Esophagus squamous epithelium (tissue), 5 donors: ENCODE measurements around the gene KRTAP5-6. TPM values are rescaled to one million over a fixed set of nuclear protein-coding genes. Genes with fewer than 3 reads are reported as not detected.

Source experiments
- DNase-seq: peaks from one replicate; lab custom pipeline; 2025; lab: John Stamatoyannopoulos, UW
- H3K27ac ChIP-seq, 4 donors: fragments of 200-600 bp; sonication (generic); one replicate each; pipeline ENCODE4 v1.5.1; 2016 to 2019; ENCODE audit warnings: mild to moderate bottlenecking in 1 of 4
- H3K27me3 ChIP-seq, 4 donors: fragments of 200-600 bp; sonication (generic); 1 replicate in 3 of 4; 2 replicates in 1 of 4; pipeline versions ENCODE4 v1.5.1 to v1.6.0; 2017 to 2021; ENCODE audit warnings: antibody characterized with exemption in 1 of 4
- H3K36me3 ChIP-seq, 3 donors: fragments of 200-600 bp; sonication (generic); one replicate each; pipeline ENCODE4 v1.5.1; 2016 to 2019
- H3K4me1 ChIP-seq, 3 donors: fragments of 200-600 bp; sonication (generic); one replicate each; pipeline ENCODE4 v1.5.1; 2017 to 2019
- H3K4me3 ChIP-seq, 4 donors: fragments of 200-600 bp; sonication (generic); 1 replicate in 3 of 4; 2 replicates in 1 of 4; pipeline ENCODE4 v1.5.1; 2016 to 2019; ENCODE audit warnings: mild to moderate bottlenecking in 2 of 4, moderate library complexity in 1 of 4
- H3K9me3 ChIP-seq, 3 donors: fragments of 200-600 bp; sonication (generic); one replicate each; pipeline ENCODE4 v1.5.1; 2016 to 2019
- POLR2A ChIP-seq, 4 donors: fragments of 450-650 bp; IDR thresholded peaks; one replicate each; pipeline ENCODE4 v1.6.1; 2017; ENCODE audit warnings: antibody characterized with exemption in 4 of 4, mild to moderate bottlenecking in 4 of 4, moderate library complexity in 3 of 4
- whole genome bisulfite sequencing, 2 donors: methylation state at CpG; one replicate each; pipeline ENCODE4 v1.1.5; 2018; 5-methylcytosine and 5-hydroxymethylcytosine counted together
- intact Hi-C: fragments of 100-400 bp; cut with DNase I; formaldehyde crosslinking; loops from one replicate; pipeline ENCODE4 v1.15.0; 2022
- total RNA-seq, 4 donors: library from RNA; depleted of rRNA; stranded (reverse); fragments of >200 nt; gene quantifications; one replicate each; pipeline ENCODE4 v1.1.0, GENCODE V29; 2016
- TF ChIP-seq, protein P1 (sequence below), 6 experiments: fragments of 450-650 bp in 4 of 6; fragments of 200-600 bp in 2 of 6; sonication (generic) in 2 of 6; IDR thresholded peaks; one replicate each; pipeline ENCODE4 v1.5.1; 2016 to 2019; ENCODE audit warnings: antibody characterized with exemption in 6 of 6, mild to moderate bottlenecking in 4 of 6, moderate library complexity in 4 of 6
- donor health status: DM: yes; HTN: yes; CAD: no.

KRTAP5-6 gene
- total RNA-seq, 4 donors from 2014 or later = not detected

- Histone ChIP-seq H3K4me1 (peaks cover 0 to 13% (median 0%) of the 10 kb centered on the region in 3 donors), H3K27ac (no peak overlapping the region), H3K27me3 (peaks cover 0 to 31% (median 0%) of the 10 kb centered on the region in 4 donors), H3K36me3 (no peaks in the 10 kb centered on the region), H3K4me3 (no peak overlapping the region), H3K9me3 (no peaks in the 10 kb centered on the region)
- no peak for DNase-seq
- 100% methylated on average over 2 of the region's 5 CpGs; no CpG with 5 or more reads in 1 of the 2 donors for whole genome bisulfite sequencing, 2 donors
- TF ChIP-seq, protein P1, sequence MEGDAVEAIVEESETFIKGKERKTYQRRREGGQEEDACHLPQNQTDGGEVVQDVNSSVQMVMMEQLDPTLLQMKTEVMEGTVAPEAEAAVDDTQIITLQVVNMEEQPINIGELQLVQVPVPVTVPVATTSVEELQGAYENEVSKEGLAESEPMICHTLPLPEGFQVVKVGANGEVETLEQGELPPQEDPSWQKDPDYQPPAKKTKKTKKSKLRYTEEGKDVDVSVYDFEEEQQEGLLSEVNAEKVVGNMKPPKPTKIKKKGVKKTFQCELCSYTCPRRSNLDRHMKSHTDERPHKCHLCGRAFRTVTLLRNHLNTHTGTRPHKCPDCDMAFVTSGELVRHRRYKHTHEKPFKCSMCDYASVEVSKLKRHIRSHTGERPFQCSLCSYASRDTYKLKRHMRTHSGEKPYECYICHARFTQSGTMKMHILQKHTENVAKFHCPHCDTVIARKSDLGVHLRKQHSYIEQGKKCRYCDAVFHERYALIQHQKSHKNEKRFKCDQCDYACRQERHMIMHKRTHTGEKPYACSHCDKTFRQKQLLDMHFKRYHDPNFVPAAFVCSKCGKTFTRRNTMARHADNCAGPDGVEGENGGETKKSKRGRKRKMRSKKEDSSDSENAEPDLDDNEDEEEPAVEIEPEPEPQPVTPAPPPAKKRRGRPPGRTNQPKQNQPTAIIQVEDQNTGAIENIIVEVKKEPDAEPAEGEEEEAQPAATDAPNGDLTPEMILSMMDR (IDR thresholded peaks at IDR 0.05) = no peak
- TF ChIP-seq POLR2A (IDR thresholded peaks at IDR 0.05) = no peak
- intact Hi-C loops = loop anchor here (10.0 kb wide), 2 partner anchors 225 to 455 kb away; no protein-coding TSS in a partner anchor
These were observed 2.8 kb downstream of the KRTAP5-6 start for GRCh38 chr11:1699771-1700170.

DNA sequence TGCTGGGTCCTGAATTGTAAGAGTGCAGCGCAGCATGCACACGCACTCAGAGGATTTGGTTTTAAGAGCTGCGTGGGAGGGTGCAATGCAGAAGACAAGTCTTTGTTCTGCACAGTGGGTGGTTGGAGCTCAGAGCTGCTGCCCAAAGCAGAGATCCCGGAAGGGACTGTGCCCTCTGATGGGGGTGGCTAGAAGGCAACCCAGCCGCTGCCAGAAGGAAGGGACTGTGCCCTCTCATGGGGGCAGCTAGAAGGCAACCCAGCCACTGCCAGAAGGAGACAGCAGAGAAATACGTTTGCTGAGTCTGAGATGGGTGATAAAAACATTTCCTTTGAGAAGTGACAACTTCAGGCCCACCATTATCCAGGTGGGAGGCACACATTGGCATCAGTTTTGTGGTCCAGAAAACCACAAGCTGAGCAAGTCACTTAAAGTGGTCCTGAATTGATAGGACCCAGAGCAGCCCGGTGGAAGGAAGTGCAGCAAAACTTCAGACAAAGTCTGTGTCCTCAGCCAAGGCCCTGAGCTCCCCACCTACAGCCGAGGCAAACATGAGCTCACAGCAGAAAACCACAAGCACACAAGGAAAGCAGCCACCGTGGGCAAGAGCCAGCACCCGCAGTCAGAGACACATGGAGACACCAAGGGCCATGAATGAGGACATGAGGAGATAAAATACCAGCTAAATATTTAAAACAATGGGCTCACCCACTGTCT is 4.3 kb downstream of the KRTAP5-6 start:
- DNase-seq = no peak
- Histone ChIP-seq H3K27me3 (peaks cover 0 to 23% (median 0%) of the 10 kb centered on the region in 4 donors), H3K27ac (no peak overlapping the region), H3K36me3 (no peaks in the 10 kb centered on the region), H3K4me1 (peaks cover 4 to 27% (median 8%) of the 10 kb centered on the region in 3 donors), H3K4me3 (no peak overlapping the region), H3K9me3 (no peaks in the 10 kb centered on the region)
- 59 to 64% methylated on average over 5 to 8 of the region's 10 CpGs for WGBS, 2 donors
- no peak for TF ChIP-seq POLR2A (IDR thresholded peaks at IDR 0.05)
- TF ChIP-seq, protein P1 (IDR thresholded peaks at IDR 0.05) = no peak
- intact Hi-C loops = no loop called here

- Histone ChIP-seq H3K27me3 (peaks cover 0 to 33% (median 0%) of the 10 kb centered on the region in 4 donors), H3K27ac (no peak overlapping the region), H3K4me3 (no peak overlapping the region), H3K9me3 (no peaks in the 10 kb centered on the region), H3K4me1 (peaks cover 4 to 32% (median 8%) of the 10 kb centered on the region in 3 donors), H3K36me3 (no peaks in the 10 kb centered on the region)
- 88 to 95% methylated on average over 10 of the region's 10 CpGs for WGBS, 2 donors
- no peak for DNase-seq
- TF ChIP-seq, protein P1 (IDR thresholded peaks at IDR 0.05) = no peak
- TF ChIP-seq POLR2A (IDR thresholded peaks at IDR 0.05) = no peak
- intact Hi-C loops = no loop called here
These were observed 5.5 kb downstream of the KRTAP5-6 start for GRCh38 chr11:1702506-1702905.

DNA sequence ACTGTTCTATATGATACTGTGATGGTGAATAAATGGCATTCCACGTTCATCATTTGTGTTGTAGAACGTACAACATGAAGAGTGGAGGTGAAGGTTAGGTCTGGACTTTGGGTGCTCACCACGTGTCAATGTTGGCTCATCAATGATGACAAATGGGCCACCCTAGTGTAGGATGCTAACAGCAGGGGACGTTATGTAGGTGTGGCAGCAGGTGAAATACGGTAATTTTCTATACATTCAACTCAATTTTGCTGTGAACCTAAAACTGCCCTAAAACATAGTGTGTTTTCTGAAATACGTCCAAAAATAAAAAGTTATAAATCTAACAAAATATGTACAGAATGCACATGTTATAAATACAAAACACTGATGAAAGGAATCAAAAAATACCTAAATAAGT is 6.2 kb downstream of the KRTAP5-6 start:
- H3K4me3 ChIP-seq = no peak overlapping the region
- TF ChIP-seq, protein P1 (IDR thresholded peaks at IDR 0.05) = no peak
- TF ChIP-seq POLR2A (IDR thresholded peaks at IDR 0.05) = no peak
- DNase-seq = no peak
- H3K4me1 ChIP-seq = peaks cover 4 to 32% (median 8%) of the 10 kb centered on the region in 3 donors
- no peaks in the 10 kb centered on the region for H3K9me3 ChIP-seq
- no peaks in the 10 kb centered on the region for H3K36me3 ChIP-seq
- H3K27ac ChIP-seq = no peak overlapping the region
- intact Hi-C loops = no loop called here
- peaks cover 0 to 33% (median 0%) of the 10 kb centered on the region in 4 donors for H3K27me3 ChIP-seq
- WGBS, 2 donors = 82 to 88% methylated on average over 6 of the region's 6 CpGs
